ENCODE results near the gene SPOCK1.
A peak's percentile ranks its signal among the peaks of the same experiment; 100 is the strongest.
"Not testable (repeated sequence)": the region's sequence is repeated elsewhere in the genome, so short reads cannot be mapped to it uniquely, and the experiment has no call there.

Gene SPOCK1

DNA sequence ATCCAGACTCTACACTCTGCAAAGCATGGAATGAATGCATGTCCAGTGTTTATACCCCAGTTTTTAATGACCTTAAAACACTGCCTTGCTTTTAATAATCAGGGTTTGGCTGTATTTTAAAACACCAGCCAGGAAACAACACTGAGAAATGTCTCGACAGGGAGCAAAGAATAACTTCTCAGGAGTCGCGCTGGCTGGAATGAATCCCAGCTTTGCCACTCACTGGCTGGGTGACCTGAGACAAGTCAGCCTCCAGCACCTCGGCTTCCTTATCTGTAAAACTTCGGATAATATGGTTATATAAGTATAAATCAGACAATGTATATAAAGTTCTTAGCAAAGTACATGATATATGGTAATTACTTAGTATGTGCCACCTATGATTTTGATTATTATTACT is 505.0 kb downstream of the SPOCK1 start:
- DNase-seq = no peak

DNA sequence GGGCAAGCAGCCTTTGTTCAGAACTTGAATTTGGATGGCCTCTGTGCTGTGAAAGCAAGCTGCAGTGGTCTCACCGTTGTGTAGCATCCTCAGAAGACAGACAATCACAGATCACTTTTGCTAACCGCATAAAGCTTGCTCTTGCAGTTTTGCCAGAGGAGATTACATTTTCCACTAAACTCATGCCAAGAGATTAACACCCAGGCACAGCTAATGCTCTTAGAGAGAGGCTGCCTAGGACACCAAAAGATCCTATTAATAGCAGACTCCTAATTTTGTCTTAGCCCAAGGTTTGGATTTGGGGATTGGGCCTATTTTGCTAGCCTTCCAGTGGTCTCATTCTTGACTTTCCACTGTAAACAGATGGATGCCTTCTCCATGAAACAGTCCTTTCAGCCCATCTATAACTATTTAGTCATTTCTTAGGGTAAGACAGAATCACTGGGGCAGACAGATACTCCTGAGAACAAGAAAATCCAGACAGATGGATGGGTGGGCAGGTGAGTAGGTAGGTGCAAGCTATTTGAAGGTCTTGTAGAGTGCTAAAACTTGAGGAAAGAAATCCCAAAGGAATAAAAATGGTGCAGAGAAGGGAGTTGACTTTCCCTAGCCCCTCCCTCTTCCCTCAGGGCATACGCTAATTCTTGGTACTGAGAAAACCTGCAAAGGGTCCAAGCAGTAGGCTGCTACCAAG is 506.2 kb downstream of the SPOCK1 start:
- DNase-seq = peak; percentile 58

DNA sequence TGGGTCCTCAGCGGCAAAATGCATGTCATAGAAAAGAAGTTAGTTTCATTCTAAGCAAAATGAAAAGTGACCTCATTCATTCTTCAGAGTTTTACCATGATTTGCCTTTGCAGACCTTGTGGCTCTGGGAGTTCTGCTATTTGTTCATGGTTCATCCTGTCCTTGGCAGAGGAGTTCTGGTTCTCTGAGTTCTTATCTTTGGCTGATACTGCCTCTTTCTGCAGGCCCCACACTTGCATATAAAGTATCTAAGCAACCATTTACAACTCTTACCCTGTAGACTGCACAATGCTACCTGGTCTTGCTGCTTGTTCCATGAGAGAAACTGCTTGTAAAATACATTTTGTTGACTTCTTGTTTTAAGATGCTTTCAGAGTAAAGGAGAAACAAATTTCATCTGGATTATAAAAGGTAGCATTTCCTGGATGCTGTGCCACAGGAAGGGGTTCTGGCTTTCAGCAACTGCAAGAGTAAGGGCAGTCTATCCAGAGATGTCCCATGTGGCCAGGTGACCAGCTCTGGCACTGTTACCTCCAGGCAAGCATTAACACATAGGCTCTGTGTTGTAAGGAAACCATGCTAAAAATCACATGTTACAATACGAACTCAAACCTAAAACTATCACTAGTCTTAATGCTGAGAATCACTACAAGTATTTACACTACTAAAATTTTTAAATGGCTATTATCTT is 513.2 kb downstream of the SPOCK1 start:
- DNase-seq = no peak

DNA sequence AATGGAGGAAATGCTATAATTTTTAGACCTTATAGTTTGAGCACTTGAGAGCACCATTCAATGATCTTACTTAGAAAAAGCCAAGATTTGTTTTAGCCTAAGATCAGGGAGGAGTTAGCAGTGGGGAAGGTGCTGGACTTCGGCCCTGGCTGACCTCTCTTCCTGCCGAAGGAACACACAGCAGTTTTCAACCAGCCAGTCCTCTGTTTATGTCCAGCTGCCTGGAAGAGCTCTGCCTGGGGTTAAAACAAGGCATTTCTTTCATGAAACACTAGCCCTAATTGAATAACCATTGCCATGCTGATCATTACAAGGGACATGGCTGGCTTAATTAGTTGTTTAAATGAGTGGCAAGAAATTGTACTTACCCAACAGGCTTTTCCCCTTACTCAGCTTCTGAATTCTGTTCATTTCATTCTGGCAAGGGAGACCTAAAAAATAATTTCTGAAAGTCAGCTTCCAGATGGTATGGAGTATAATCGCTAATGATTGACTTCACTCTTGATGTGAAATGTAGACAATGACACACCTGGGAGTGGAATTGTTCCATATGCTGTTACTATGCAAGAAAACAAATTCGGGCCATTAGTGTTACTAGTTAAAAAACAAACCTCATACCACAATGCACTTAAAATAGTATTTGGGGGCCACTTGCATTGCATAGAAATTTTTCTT is 514.2 kb downstream of the SPOCK1 start:
- DNase-seq = no peak

DNA sequence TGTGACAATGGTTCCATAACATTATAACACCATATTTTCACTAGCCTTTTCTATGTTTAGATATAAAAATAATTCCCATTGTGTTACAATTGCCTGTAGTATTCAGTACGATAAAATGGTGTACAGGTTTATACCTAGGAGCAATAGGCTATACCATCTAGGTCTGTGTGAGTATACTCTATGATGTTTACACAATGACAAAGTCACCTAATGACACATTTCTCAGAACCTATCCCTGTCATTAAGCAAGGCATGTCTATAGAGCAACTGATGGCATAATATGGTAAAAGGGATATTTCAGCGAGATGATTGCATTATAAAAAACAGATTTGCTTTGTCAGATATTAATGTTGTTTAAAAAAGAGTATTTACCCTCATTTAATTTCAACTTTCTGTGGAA is 517.2 kb downstream of the SPOCK1 start:
- no peak for DNase-seq

DNA sequence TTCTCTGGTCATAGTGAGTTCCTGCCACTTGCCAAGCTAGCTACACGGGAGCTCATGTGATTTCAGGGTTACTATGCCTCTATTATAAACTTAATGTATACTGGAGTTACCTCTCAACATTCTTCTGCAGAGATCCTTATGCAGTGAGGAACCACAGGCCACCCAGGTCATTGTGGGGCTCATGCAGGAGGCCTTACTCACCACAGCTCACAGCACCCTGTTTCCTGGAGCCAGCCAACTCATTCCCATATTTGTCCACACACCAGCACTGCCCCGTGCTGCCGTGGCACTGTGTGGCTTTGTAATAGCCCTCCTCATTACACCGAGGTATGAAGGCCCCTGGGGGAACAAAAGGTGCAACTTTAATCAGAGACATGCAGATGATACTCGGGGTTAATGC is 520.0 kb downstream of the SPOCK1 start:
- no peak for DNase-seq

DNA sequence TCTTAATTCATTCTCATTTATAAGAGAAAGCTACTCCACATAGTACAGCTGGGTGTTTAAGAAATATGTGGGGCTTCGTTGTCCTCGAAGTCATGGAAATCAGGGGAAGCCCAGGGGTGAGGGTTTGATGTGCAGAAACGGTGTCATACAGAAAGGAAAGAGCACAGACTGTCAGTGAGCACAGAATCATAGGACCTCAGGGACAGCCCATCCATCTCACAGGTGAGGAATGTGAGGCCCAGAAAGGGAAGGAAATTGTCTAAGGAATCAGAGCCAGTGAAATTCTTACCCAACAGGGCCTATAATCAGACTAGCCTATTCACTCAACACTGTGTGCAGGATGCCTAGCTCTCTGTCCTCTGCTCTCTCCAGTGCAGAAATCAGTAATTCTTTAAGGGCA is 535.6 kb downstream of the SPOCK1 start:
- DNase-seq = no peak

DNA sequence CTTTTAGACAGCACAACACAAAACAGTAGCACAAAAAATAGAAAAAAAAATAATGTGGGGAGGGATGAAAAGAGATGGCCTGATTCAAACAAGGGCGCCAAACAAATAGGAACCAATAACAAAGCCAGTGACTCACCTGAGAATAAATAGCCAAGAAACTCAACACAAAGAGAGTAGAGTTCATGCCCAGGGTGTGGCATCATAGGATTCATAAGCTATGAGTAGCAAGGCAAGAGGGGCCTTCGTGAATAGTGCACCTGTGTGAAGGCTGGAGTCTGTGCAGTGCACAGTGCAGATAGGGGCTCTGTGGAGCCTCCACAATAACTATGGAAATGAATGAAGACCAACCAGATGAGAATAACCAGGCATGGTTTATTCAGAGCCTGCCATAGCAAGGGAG is 541.7 kb downstream of the SPOCK1 start:
- no peak for DNase-seq

DNA sequence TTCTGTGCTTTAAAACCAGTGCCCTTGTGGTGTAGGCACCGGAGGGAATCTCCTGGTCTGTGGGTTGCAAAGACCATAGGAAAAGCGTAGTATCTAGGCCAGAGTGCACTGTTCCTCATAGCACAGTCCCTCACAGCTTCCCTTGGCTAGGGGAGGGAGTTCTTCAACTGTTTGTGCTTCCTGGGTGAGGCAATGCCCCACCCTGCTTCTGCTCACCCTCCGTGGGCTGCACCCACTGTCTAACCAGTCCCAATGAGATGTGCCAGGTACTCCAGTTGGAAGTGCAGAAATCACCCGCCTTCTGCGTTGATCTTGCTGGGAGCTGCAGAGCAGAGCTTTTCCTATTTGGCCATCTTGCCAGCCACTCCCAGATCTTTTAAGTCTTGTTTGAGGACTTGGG is 545.0 kb downstream of the SPOCK1 start:
- DNase-seq = not testable (repeated sequence)

DNA sequence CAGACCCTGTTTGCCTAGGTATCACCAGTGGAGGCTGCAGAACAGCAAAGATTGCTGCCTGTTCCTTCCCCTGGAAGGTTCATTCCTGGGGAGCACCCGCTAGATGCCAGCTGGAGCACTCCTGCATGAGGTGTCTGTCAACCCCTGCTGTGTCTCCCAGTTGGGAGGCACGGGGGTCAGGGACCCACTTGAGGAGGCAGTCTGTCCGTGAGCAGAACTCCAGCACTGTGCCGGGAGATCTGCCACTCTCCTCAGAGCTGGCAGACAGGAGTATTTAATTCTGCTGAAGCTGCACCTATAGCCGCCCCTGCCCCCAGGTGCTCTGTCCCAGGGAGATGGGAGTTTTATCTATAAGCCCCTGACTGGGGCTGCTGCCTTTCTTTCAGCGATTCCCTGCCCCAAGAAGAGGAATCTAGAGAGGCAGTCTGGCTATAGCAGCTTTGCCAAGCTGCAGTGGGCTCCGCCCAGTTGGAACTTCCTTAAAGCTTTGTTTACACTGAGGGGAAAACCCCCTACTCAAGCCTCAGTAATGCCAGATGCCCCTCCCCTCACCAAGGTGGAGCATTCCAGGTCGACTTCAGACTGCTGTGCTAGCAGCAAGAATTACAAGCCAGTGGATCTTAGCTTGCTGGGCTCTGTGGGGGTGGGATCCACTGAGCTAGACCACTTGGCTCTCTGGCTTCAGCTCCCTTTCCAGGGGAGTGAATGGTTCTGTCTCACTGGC is 545.6 kb downstream of the SPOCK1 start:
- DNase-seq = not testable (repeated sequence)

DNA sequence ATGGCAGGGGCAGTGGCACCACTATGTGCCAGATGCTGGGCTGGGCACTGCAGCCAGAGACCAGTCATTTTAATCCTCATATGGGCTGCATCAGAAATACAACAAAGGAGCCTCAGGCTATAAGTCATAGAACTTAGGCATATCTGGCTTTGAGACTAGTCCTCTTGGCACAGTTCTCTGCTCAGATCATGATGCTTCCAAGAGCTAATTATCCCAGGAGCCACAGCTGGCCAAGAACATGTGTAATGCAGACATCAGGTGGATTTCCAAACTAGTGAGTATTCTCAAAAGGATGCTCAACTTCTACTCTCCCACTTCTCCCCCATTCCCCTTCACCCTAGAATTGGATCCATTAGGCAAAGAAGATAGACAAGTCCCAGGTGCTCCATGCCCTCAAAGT is 571.6 kb downstream of the SPOCK1 start:
- no peak for DNase-seq

DNA sequence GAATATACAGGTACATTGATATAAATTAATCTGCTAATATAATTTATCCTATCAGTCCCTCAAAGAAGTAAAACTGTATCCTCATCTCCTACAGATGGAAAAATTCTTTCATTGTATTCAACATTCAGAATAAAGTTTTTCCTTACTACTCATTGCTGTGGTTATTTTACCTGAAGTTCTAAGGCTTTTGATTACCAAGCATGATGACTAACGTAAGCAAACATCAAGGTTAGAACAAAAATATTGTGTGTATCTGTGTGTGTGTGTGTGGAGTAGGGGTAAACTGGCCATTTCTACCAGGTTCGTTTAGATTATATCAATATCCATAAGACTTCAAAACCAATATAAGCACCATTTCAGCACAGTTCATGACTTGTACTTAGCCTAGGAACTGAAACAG is 573.1 kb downstream of the SPOCK1 start:
- no peak for DNase-seq

All from NCI-H345 (cell line).